GM18508 (cell line): Measurements from ENCODE around the gene PRKN.

Experiments used
- ATAC-seq: cut with Tn5 transposase; IDR thresholded peaks from one replicate; pipeline ENCODE4 v1.9.1; 2021; ENCODE audit warnings: moderate number of reproducible peaks; ENCODE audit not compliant: insufficient read depth, unreplicated experiment

PRKN gene

DNA sequence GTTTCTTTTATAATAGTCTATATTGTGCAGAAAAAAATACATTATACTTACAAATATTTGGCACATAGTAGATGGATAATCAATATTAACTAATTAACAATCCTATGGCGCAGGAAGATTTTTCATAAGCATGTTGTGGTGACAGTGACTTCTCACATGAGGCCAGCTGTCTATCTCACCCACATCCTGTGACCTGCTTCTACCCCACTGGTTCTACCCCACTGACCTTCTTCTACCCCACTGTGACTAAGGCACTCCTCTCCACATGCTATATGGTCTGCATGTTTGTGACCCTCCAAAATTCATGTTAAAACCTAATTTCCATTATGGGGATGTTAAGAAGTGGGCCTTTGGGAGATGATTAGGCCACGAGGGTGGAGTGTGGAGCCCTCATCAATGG lies 1058.9 kb downstream of the PRKN start:
- no peak for ATAC-seq

DNA sequence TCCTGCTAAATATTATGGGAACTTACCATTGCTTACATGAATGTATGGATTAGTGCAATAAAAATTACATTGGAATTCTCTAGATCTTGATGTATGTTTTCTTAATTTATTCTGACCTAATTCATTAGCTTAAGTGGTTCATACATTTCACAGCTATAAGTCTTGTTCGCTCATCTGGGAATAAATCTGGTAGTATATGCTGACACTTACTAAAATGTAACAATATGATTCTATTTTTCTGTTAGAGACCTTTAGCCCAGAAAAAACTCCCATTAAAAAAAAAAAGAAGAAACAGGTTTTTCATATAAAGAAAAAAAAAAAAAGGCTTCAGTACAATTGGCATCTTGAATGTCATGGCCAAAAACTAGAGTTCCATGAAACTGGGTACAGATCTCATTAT lies 1059.6 kb downstream of the PRKN start:
- ATAC-seq, result no peak

DNA sequence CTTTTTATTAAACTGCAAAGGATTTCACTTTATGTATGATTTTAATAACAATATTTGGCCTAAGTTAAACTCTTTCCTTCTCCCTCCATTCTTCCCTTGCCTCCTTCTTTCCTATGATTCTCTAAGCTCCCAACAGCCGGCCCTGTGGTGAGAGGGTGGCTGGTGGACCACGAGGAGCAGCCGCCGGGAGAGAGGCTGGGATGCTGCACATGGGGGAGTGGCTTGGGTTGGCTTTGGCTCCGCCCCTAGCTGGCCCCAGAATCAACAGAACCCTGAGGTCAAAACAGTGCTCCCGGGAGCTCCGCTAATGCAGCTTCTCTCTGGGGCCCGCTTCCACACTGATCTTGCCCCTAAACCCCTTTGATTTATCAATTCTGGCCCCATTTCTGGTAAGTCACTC lies 1063.9 kb downstream of the PRKN start:
- no peak for ATAC-seq

DNA sequence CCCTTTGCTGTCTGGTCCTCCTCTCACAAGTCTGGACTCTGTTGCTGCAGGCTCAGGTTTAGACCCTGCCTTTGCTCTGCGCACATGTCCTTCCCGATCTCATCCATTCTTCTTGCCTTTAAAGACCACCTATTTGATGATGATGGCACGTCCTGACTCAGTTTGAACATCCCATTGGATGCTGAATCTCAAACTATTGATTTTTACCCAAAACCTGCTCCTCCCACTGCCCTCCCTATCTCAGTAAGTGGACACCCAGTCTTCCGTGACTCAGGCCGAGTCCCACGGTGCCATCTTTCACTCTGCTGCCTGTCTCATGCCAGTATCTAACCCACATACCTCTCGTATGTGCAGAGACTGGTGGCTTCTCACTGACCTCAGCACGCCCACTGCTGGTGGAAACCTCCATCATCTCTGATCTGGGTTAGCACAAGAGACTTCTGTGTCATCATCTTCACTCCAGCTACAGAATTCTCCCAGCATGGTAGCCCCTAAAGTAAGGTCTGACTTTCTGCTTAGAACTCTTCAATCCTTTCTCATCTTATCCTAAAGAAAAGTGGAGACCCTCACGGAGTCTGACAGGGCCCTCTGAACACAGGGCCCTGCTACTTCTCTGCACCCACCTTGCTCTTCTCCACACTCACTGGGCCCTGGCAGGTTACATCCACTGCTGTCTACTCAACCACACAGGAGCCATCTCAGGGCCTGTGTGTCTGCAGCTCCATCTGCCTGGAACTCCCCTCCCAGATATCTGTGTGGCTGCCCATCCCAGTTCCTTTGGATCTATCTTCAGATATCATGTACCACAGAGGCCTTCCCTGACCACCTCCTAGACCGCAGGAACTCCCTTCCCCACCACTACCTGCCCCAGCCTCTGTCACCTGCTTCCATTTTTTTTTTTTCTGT lies 1066.6 kb downstream of the PRKN start:
- no peak for ATAC-seq

DNA sequence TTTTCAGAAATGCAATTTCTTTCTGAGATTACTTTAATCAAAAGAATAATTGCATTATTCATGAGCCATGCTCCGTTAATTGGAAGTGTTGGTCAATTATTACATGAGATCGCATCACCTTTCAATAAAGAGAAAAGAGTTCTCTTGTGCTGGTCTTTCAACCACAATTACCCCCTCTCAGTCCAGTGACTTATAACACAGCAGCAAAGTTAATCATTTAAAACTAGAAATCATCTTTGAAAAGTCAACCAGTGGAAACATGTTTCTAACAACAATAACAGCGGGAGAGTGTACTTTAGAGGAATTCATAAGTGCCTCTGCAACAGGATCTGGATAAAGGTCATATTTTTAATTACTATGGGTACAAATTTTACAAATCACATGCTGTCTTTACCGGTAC lies 1069.4 kb downstream of the PRKN start:
- ATAC-seq, result no peak

DNA sequence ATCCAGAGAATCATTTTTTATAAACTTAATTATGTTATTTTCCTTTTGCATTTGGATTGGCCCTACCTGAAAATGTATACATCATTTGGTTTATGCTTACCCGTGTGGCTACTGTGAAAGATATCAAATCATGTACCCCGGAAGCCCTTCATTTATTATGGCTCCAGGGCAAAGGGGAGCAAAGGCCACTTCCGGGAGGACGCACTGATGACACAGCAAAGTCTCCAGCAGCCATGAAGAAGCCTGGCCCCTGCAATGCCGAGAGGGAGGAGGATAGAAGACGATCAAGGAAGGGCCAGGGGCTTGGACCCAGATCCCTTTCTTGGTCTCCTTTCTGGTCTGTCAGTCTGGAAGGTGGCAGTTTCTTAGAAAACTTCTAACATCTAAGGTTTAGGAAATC lies 1073.4 kb downstream of the PRKN start:
- no peak for ATAC-seq

DNA sequence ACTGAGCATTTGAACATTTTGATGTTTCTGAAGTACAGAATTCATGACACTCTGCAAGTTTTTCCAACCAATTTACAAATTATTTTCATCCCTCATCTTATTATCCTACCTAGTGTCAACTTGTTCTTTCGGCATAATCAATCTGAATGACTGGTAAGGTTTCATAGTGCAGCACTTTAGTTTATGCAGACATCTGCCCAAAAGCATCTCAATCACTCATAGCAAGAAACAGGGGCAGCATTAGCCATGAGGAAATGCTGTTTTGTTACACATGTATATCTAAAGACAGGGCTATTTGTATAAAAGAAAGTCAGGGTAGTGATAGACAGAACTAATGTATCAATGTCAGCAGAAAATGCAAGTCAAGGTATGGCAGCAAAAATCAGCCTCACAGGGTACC lies 1075.6 kb downstream of the PRKN start:
- ATAC-seq, result no peak

DNA sequence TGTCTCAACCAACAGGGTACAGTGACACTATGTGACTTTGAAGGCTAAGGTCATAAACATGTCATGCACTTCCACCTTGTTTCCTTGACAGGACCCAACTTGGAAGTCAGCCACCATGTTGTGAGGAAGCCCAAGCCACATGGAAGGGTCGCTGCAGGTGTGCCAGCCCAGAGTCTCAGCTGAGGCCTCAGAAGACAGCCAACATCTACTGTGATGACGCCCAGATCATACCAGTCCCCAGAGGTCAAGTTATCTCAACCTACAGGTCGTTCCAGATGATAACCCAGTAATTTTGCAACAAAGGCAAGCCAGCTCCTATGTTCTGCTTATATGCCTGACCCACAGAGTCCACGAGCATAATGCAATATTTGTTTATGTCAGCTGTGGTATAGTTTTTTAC lies 1077.7 kb downstream of the PRKN start:
- no peak for ATAC-seq

DNA sequence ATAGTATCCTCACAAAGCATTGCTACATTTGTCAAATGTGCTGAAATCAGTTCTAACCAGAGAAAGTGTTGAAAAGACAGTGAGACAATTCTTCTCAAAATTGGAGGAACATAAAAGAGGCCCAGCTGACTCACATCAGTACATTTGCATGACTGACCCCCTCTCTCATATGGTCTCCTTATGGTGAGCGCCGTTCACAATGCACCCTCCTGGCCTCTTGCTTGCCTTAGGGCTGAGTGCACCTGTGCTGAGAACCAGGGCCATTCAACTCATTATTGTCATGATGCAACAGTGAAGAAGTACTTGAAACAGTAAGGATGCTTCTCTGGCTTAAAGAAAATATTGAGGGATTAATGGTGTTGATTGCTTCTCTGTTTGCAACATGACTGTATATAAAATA lies 1078.5 kb downstream of the PRKN start:
- ATAC-seq, result no peak

DNA sequence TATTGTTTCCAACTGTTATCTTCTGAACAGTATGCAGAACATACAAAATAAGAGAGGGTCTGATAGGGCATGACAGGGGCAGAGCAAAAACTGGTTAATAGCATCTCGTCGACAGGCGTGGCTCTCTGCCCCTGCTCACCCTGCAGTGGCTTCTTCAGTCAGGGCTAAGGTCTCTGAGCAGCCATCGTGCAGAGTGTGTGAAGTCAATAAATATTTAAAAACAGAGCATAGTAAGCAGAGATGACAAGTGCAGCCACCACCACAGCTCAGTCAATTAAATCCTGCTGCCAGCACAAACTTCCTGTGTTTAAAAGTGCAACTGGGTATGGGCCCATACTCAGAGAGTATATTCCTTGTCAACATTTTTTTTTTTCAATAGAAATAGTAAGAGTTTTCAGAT lies 1080.3 kb downstream of the PRKN start:
- ATAC-seq, result no peak

DNA sequence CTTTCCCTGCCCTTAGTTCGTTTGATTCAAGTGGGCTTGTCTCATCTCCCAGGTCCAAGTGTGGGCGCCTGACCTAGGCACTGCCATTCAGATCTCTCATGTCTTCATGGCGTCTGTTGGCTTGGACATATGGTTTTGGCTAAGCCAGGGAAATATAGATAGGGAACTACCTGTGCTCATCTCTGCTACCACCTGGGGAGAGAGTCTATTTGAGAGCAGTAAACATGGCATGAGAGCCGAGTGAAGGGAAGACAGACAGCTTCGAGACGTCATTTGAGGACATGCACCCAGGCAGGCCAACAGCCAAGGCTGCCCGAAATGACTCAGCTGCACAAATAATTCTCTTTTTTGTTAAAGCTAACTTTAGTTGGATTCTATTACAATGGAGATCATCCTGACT lies 1083.0 kb downstream of the PRKN start:
- ATAC-seq, result no peak

DNA sequence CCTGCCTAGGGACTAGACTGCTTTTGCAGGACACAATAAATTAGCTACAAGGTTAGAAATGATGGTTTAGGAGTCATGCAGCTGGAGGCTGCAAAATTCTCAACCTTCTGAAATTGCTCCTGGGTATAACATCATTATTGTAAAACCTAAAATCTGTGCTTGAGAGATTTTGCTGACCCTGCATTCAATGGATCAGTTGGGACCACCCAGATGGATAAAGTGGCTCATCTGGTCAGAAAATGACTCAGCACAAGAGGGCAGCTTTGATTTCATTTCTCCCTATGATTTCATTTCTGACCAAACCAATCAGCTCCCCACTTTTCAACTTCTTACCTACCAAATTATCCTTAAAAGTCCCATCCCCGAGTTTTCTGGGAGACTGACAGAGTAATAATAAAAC lies 1086.4 kb downstream of the PRKN start:
- ATAC-seq, result no peak

DNA sequence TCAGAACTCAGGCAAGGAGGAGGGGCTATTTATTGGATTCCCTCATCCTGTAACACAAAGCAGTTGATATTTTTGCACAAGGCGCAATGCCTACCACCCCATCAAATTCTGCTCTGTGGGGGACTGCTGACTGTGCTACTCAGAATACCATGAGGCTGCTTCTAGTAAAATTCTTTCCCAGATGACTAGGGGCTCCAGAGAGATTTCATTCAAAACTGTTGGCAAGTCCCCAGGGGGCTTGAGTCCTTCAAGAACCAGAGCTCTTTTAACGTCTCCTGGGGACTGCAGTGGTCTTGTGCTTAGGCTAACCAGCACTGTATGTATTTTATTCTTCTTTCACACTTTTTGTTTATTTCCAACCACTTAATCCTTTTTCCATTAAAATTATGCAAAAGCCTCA lies 1087.8 kb downstream of the PRKN start:
- no peak for ATAC-seq

DNA sequence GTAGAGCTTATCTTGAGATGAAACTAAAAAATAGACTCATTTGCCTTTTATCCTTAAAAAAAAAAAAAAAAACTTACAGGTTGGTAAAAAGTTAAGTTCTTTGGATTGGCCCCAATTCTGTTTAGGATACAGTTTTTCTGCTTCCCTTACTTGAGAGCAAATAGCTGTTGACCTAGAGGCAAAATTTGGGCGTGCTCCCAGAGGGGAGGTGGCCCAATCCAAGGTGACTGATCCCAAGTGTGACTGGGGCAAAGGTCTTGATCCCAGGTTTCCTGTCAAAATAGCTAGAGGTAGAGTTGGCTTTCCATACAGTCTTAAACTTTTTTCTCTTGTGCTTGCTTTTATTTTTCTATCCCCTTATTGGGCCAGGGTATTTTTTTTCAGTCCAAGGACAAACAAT lies 1089.9 kb downstream of the PRKN start:
- ATAC-seq, result no peak

DNA sequence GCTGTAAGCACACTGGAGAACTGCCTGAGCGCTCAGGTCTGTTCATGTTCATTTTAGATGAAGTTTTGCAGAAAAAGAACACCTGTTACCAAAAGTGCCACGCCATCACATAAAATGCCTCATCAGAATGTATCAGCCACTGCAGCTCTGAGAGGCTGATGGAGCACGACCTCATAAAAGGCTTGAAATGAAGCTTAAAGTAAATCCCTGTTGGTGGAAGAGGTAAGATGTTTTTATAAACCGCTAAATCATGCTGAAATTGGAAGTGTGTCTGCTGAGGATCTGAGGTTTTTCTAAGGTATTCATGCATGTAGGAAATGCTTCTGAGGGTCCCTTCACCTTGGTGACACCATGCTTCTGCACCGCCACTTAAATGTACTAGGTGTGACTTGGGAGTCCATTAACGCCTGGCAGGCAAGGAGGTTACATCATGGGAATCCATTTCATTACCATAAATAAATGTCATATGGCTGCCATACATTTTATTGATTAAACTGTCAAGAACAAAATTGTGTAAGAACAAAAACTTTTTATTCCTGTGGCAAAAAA lies 1090.6 kb downstream of the PRKN start:
- ATAC-seq, result no peak

DNA sequence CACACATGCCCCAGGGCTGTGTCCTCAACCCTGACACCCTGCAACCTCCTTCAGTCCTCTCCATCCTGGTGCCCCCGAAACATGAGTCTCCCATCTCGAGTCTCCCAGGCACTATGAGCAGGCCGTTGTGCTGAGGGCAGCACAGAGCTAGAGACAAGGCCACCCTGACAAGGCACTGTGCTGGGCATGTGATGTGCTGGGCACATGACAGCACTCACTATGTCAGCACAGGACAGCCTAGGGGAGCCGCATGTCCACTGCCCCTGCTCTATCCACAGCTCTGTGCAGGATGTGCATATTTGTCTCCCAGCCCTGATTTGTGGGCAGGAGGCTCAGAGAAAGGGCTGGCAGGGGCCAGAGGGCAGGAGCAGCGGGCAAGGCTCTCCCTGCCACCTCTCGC lies 1091.6 kb downstream of the PRKN start:
- no peak for ATAC-seq

DNA sequence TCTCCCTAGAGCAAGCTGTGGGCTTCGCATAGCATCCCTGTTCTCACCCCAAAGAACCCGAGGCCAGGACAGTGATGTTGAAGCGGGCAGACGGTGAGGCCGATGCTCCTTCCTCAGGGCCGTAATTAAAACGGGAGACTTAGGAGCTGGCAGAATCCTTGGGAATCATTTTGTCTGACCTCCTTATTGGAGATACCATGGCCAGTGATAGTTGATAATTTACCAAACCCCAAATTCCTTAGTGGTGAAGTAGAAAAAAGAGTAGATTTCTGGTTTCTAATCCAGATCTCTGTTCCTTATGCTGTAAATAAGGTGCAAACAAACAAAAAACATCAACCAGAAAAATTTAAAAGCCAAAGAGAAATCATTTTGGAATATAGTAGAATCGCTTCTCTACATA lies 1092.7 kb downstream of the PRKN start:
- ATAC-seq, result no peak

DNA sequence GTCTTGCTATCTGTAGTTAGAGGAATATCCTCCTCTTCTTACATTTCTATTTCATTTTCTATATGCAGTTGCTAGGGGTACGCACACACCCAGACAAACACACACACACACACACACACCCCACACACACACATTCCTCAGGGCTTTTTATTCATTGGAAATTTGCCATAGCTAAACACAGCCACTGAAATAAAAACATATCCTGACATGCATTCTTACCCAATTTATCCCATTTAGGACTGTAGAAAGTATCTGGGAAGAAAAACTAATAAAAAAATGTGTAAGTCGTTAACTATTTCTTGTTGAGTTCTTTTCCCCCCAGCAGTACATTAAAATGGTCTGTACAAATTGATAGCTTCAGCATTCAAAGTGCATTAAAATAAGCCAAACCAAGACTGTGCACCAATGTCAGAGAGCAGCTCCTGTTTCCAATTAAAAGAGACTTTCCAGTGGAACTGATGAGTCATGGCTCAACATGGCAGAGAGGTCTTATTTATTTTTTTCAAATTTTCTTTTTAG lies 1095.8 kb downstream of the PRKN start:
- no peak for ATAC-seq

DNA sequence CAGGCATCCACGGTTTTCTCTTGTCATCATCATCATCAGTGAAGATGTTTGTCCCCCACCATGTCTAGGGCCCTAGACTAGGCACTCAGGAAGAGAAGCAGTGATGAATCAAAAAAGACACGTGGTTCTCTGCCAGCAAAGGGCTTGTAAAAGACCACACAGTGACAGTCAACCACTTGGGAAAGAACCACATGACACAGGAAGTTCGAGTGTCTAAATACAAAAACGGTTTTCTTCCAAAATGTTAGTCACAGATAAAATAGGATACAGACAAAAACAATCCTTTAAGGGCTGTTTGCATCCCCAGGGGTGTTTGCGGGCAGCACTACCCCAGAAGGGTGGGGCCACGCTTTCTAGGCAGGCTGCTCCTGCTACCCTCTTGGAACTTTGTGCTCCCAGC lies 1096.9 kb downstream of the PRKN start:
- no peak for ATAC-seq

DNA sequence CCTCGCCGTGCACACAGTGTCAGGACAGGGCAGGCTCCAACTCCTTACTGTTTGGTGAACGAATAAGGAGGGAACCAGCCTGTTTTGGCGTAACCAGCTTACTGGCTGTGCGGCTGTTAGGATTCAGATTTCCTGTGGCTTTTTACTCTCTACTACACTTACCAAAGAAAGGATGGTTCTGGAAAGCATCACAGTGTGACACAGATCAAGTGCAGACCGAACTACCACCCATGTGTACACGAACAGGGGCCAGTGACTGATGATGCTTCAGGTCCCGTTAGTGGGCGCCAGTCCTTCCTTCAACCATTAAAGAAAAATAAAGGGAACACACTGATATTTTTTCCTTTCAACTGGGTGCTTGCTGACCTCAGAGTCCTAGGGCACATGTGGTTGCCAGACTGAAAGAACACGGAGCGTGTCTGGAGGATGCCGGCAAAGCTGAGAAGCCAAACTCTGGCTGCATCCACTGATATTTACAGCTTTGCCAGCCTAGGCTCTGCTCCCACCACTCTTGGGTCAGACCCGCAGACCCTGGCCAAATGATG lies 1101.4 kb downstream of the PRKN start:
- ATAC-seq, result no peak

DNA sequence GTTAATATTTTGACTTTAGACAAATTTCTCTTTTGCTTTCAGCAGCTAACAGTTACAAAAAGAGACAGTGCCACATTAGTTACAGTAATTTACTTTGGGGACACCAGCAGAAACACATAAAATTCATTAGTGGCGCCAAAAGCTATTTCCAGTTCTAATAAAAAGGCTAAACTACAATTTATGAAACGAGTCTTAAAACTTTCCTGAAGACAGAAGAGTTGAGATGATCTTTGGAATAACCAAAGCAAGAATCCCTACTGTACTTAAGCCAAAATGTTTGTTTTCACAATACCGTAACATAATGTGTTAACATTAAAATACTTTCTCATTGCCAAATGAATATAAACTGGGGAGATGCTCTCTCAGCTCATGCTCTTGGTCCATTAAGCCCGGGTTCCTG lies 1103.5 kb downstream of the PRKN start:
- no peak for ATAC-seq

DNA sequence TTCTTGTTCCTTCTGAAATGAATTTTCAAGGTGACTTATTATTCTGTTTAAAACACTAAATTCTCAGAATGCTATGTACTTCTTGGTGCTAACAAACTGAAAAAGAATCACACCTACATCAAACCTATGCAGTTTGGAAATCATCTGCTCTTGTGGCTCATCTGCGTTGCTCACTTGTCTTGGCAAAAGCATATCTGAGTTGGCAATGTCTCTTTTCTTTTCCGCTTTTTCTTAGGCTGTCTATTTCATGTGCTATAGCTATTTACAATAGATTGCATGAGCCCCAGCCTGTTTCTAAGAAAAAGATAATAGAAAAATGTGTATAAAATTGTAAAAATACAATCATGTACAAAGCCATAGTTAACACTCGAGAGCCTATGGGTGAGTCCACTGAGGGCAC lies 1104.8 kb downstream of the PRKN start:
- ATAC-seq, result no peak
